GM12865 (cell line): ENCODE measurements around the gene SELENON.

Experiments
- DNase-seq: peaks from one replicate; pipeline ENCODE4 v3.0.0; 2010; ENCODE audit warnings: low read depth
- H3K4me3 ChIP-seq: 2 replicates; pipeline ENCODE4 v1.5.1; 2011; ENCODE audit warnings: mild to moderate bottlenecking, low read depth, low read length, control low read depth
- TF ChIP-seq, protein P1 (sequence below): IDR thresholded peaks from 2 replicates; pipeline ENCODE4 v1.5.1; 2011; ENCODE audit warnings: low read length, control low read depth, low read depth, inconsistent platforms; ENCODE audit not compliant: insufficient read depth; ENCODE audit errors: missing control alignments

The SELENON gene

GRCh38 chr1:25858906-25859789 lies 59.2 kb downstream of the SELENON start, which contains the start of gene AUNIP:
Gene AUNIP, minus strand, starts transcription at chr1:25859457. Its CDS starts 100 bp downstream, at chr1:25859357.
- TF ChIP-seq, protein P1, sequence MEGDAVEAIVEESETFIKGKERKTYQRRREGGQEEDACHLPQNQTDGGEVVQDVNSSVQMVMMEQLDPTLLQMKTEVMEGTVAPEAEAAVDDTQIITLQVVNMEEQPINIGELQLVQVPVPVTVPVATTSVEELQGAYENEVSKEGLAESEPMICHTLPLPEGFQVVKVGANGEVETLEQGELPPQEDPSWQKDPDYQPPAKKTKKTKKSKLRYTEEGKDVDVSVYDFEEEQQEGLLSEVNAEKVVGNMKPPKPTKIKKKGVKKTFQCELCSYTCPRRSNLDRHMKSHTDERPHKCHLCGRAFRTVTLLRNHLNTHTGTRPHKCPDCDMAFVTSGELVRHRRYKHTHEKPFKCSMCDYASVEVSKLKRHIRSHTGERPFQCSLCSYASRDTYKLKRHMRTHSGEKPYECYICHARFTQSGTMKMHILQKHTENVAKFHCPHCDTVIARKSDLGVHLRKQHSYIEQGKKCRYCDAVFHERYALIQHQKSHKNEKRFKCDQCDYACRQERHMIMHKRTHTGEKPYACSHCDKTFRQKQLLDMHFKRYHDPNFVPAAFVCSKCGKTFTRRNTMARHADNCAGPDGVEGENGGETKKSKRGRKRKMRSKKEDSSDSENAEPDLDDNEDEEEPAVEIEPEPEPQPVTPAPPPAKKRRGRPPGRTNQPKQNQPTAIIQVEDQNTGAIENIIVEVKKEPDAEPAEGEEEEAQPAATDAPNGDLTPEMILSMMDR: no peak
- peak; percentile 94 for DNase-seq

GRCh38 chr1:25861316-25862286 lies 61.6 kb downstream of the SELENON start:
- TF ChIP-seq, protein P1: no peak
- DNase-seq: peak; percentile 20
- H3K4me3 ChIP-seq: no peak overlapping the region

More at GRCh38 chr1:25858906-25859789, 59.2 kb downstream of the SELENON start, which contains the start of gene AUNIP:
- H3K4me3 ChIP-seq: peak within 1 kb of the TSS; percentile 98

GRCh38 chr1:25862785-25863485 lies 62.9 kb downstream of the SELENON start:
- TF ChIP-seq, protein P1: no peak
- no peak overlapping the region for H3K4me3 ChIP-seq
- DNase-seq: no peak

- TF ChIP-seq, protein P1: no peak
Observed at GRCh38 chr1:25863486-25864262, 63.7 kb downstream of the SELENON start.

GRCh38 chr1:25864434-25864833 lies 64.4 kb downstream of the SELENON start:
- no peak for DNase-seq
- H3K4me3 ChIP-seq: no peak overlapping the region
- TF ChIP-seq, protein P1: no peak

More at GRCh38 chr1:25863486-25864262, 63.7 kb downstream of the SELENON start:
- no peak for DNase-seq
- no peak overlapping the region for H3K4me3 ChIP-seq
